ENCODE measurements around the gene SERPINB1.
"Not testable (repeated sequence)": the region's sequence is repeated elsewhere in the genome, so short reads cannot be mapped to it uniquely, and the experiment has no call there.

SERPINB1 gene

GRCh38 chr6:2841264-2842138 is at the start of gene SERPINB1:
TSS of gene SERPINB1 (minus strand) at chr6:2841863. CDS start at chr6:2840586, 1,277 bp downstream.
- DNase-seq: peak; percentile 87

GRCh38 chr6:2890976-2891767 is 49.5 kb upstream of the SERPINB1 start:
- no peak for DNase-seq

GRCh38 chr6:2885967-2886735 is 44.5 kb upstream of the SERPINB1 start:
- DNase-seq: no peak

GRCh38 chr6:2884804-2885203 is 43.1 kb upstream of the SERPINB1 start:
- no peak for DNase-seq

GRCh38 chr6:2883673-2884072 is 42.0 kb upstream of the SERPINB1 start:
- DNase-seq: no peak

- DNase-seq: no peak
Measured at GRCh38 chr6:2881423-2881822, 39.8 kb upstream of the SERPINB1 start.

GRCh38 chr6:2880156-2880555 is 38.5 kb upstream of the SERPINB1 start:
- DNase-seq: not testable (repeated sequence)

GRCh38 chr6:2877960-2878359 is 36.3 kb upstream of the SERPINB1 start:
- DNase-seq: no peak

GRCh38 chr6:2877057-2877882 is 35.6 kb upstream of the SERPINB1 start:
- peak; percentile 76 for DNase-seq

GRCh38 chr6:2876210-2877056 is 34.8 kb upstream of the SERPINB1 start:
- DNase-seq: peak; percentile 92

GRCh38 chr6:2875359-2876191 is 33.9 kb upstream of the SERPINB1 start:
- peak; percentile 26 for DNase-seq

GRCh38 chr6:2873643-2874042 is 32.0 kb upstream of the SERPINB1 start:
- no peak for DNase-seq

- no peak for DNase-seq
Measured at GRCh38 chr6:2872423-2873358, 31.0 kb upstream of the SERPINB1 start.

- DNase-seq: no peak
Measured at GRCh38 chr6:2871953-2872352, 30.3 kb upstream of the SERPINB1 start.

GRCh38 chr6:2871102-2871501 is 29.4 kb upstream of the SERPINB1 start:
- no peak for DNase-seq

GRCh38 chr6:2870046-2870636 is 28.5 kb upstream of the SERPINB1 start:
- DNase-seq: no peak

- no peak for DNase-seq
Measured at GRCh38 chr6:2868637-2869036, 27.0 kb upstream of the SERPINB1 start.

- no peak for DNase-seq
Measured at GRCh38 chr6:2866171-2866846, 24.6 kb upstream of the SERPINB1 start.
